HEK293 (cell line): Measurements from ENCODE around the gene TMIGD1.

Experiments
- BCL11A ChIP-seq: fragments of 450-650 bp; formaldehyde crosslinking; IDR thresholded peaks from 2 replicates; pipeline ENCODE4 v1.5.1; 2016; ENCODE audit warnings: low read depth, missing biosample characterization, missing genetic modification characterization
- GLIS2 ChIP-seq: fragments of 450-650 bp; formaldehyde crosslinking; IDR thresholded peaks from 2 replicates; pipeline ENCODE4 v1.5.1; 2016; ENCODE audit warnings: missing biosample characterization, missing genetic modification characterization
- HOXC10 ChIP-seq: sonication (generic); formaldehyde crosslinking; IDR thresholded peaks from 2 replicates; pipeline ENCODE4 v1.8.1; 2023; ENCODE audit warnings: mild to moderate bottlenecking, missing genetic modification reagents
- PRDM4 ChIP-seq: fragments of 450-650 bp; formaldehyde crosslinking; IDR thresholded peaks from 2 replicates; pipeline ENCODE4 v1.5.1; 2017; ENCODE audit warnings: missing biosample characterization, missing genetic modification characterization
- RBAK ChIP-seq: fragments of 450-650 bp; formaldehyde crosslinking; IDR thresholded peaks from 2 replicates; pipeline ENCODE4 v1.5.1; 2016; ENCODE audit warnings: missing biosample characterization, missing genetic modification characterization
- SCRT1 ChIP-seq: fragments of 450-650 bp; formaldehyde crosslinking; IDR thresholded peaks from 2 replicates; pipeline ENCODE4 v1.5.1; 2016; ENCODE audit warnings: missing biosample characterization, missing genetic modification characterization, borderline replicate concordance
- ZBTB11 ChIP-seq: fragments of 450-650 bp; formaldehyde crosslinking; conservative IDR thresholded peaks from 2 replicates; pipeline ENCODE4 v1.5.1; 2016; ENCODE audit warnings: low read depth, missing biosample characterization, missing genetic modification characterization
- ZBTB17 ChIP-seq: fragments of 450-650 bp; formaldehyde crosslinking; IDR thresholded peaks from 2 replicates; pipeline ENCODE4 v1.5.1; 2016; ENCODE audit warnings: missing biosample characterization, missing genetic modification characterization
- ZBTB48 ChIP-seq: fragments of 450-650 bp; formaldehyde crosslinking; IDR thresholded peaks from 2 replicates; pipeline ENCODE4 v1.5.1; 2016; ENCODE audit warnings: missing biosample characterization, missing genetic modification characterization
- ZFHX2 ChIP-seq: fragments of 450-650 bp; formaldehyde crosslinking; conservative IDR thresholded peaks from 2 replicates; pipeline ENCODE4 v1.5.1; 2016; ENCODE audit warnings: missing biosample characterization, missing genetic modification characterization
- ZFP37 ChIP-seq: fragments of 450-650 bp; formaldehyde crosslinking; IDR thresholded peaks from 2 replicates; pipeline ENCODE4 v1.5.1; 2016; ENCODE audit warnings: missing biosample characterization, missing genetic modification characterization
- ZNF10 ChIP-seq: fragments of 450-650 bp; formaldehyde crosslinking; IDR thresholded peaks from 2 replicates; pipeline ENCODE4 v1.5.1; 2017; ENCODE audit warnings: missing biosample characterization, missing genetic modification characterization
- ZNF223 ChIP-seq: fragments of 450-650 bp; formaldehyde crosslinking; IDR thresholded peaks from 2 replicates; pipeline ENCODE4 v1.5.1; 2016; ENCODE audit warnings: missing biosample characterization, missing genetic modification characterization
- ZNF24 ChIP-seq: fragments of 450-650 bp; formaldehyde crosslinking; IDR thresholded peaks from 2 replicates; pipeline ENCODE4 v1.5.1; 2016; ENCODE audit warnings: missing biosample characterization, missing genetic modification characterization
- ZNF335 ChIP-seq: fragments of 450-650 bp; formaldehyde crosslinking; conservative IDR thresholded peaks from 2 replicates; pipeline ENCODE4 v1.5.1; 2016; ENCODE audit warnings: missing biosample characterization, missing genetic modification characterization
- ZNF350 ChIP-seq: fragments of 450-650 bp; formaldehyde crosslinking; IDR thresholded peaks from 2 replicates; pipeline ENCODE4 v1.5.0; 2017; ENCODE audit warnings: missing biosample characterization, mild to moderate bottlenecking, missing genetic modification characterization
- ZNF354C ChIP-seq: fragments of 450-650 bp; formaldehyde crosslinking; IDR thresholded peaks from 2 replicates; pipeline ENCODE4 v1.5.1; 2016; ENCODE audit warnings: missing biosample characterization, missing genetic modification characterization, low read depth, borderline replicate concordance
- ZNF510 ChIP-seq: fragments of 450-650 bp; formaldehyde crosslinking; IDR thresholded peaks from 2 replicates; pipeline ENCODE4 v1.5.1; 2018; ENCODE audit warnings: mild to moderate bottlenecking, missing genetic modification characterization, missing biosample characterization; ENCODE audit not compliant: insufficient replicate concordance
- ZNF518A ChIP-seq: fragments of 450-650 bp; formaldehyde crosslinking; conservative IDR thresholded peaks from 2 replicates; pipeline ENCODE4 v1.5.1; 2016; ENCODE audit warnings: low read depth, missing biosample characterization, missing genetic modification characterization
- ZNF548 ChIP-seq: fragments of 450-650 bp; formaldehyde crosslinking; IDR thresholded peaks from 2 replicates; pipeline ENCODE4 v1.5.1; 2016; ENCODE audit warnings: missing biosample characterization, missing genetic modification characterization
- ZNF580 ChIP-seq: fragments of 450-650 bp; formaldehyde crosslinking; IDR thresholded peaks from 2 replicates; pipeline ENCODE4 v1.5.1; 2016; ENCODE audit warnings: missing biosample characterization, missing genetic modification characterization
- TF ChIP-seq, protein P1 (sequence below): fragments of 450-650 bp; formaldehyde crosslinking; IDR thresholded peaks from 2 replicates; pipeline ENCODE4 v1.5.1; 2016; ENCODE audit warnings: missing biosample characterization, missing genetic modification characterization
- TF ChIP-seq, protein P2 (sequence below): fragments of 450-650 bp; formaldehyde crosslinking; IDR thresholded peaks from 2 replicates; pipeline ENCODE4 v1.5.1; 2016; ENCODE audit warnings: missing biosample characterization, missing genetic modification characterization
- TF ChIP-seq, protein P3 (sequence below): fragments of 450-650 bp; formaldehyde crosslinking; IDR thresholded peaks from 2 replicates; pipeline ENCODE4 v1.5.1; 2016; ENCODE audit warnings: missing biosample characterization, missing genetic modification characterization

TMIGD1 gene

GRCh38 chr17:30291543-30292285, 42.1 kb downstream of the TMIGD1 start, which contains the start of gene BLMH (continued):
- TF ChIP-seq ZNF24 (tag by site-specific recombination) (no peak), ZNF548 (no peak), HOXC10 (CRISPR knock-in tag) (no peak), ZFP37 (tag by site-specific recombination) (no peak), ZFHX2 (tag by site-specific recombination) (peak; percentile 68; the same call in 1 of the 2 replicates), ZNF350 (tag by site-specific recombination) (no peak), ZNF510 (tag by site-specific recombination) (no peak), ZNF518A (tag by site-specific recombination) (no peak), ZNF580 (tag by site-specific recombination) (no peak), RBAK (no peak), ZBTB48 (tag by site-specific recombination) (0 out of 2 replicates have a peak, but pooled peaks have one; percentile 18), PRDM4 (tag by site-specific recombination) (no peak), ZNF223 (no peak), BCL11A (no peak), ZNF335 (tag by site-specific recombination) (peak; percentile 85), ZNF354C (tag by site-specific recombination) (no peak), ZBTB17 (tag by site-specific recombination) (0 out of 2 replicates have a peak, but pooled peaks have one; percentile 26), ZBTB11 (peak; percentile 61), ZNF10 (tag by site-specific recombination) (no peak), SCRT1 (no peak), GLIS2 (tag by site-specific recombination) (peak; percentile 71)
- TF ChIP-seq, protein P1, sequence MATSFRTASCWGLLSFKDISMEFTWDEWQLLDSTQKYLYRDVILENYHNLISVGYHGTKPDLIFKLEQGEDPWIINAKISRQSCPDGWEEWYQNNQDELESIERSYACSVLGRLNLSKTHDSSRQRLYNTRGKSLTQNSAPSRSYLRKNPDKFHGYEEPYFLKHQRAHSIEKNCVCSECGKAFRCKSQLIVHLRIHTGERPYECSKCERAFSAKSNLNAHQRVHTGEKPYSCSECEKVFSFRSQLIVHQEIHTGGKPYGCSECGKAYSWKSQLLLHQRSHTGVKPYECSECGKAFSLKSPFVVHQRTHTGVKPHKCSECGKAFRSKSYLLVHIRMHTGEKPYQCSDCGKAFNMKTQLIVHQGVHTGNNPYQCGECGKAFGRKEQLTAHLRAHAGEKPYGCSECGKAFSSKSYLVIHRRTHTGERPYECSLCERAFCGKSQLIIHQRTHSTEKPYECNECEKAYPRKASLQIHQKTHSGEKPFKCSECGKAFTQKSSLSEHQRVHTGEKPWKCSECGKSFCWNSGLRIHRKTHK, result no peak
- TF ChIP-seq, protein P2, sequence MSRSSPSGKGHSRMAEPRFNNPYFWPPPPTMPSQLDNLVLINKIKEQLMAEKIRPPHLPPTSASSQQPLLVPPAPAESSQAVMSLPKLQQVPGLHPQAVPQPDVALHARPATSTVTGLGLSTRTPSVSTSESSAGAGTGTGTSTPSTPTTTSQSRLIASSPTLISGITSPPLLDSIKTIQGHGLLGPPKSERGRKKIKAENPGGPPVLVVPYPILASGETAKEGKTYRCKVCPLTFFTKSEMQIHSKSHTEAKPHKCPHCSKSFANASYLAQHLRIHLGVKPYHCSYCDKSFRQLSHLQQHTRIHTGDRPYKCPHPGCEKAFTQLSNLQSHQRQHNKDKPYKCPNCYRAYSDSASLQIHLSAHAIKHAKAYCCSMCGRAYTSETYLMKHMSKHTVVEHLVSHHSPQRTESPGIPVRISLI (tag by site-specific recombination), result no peak
- TF ChIP-seq, protein P3, sequence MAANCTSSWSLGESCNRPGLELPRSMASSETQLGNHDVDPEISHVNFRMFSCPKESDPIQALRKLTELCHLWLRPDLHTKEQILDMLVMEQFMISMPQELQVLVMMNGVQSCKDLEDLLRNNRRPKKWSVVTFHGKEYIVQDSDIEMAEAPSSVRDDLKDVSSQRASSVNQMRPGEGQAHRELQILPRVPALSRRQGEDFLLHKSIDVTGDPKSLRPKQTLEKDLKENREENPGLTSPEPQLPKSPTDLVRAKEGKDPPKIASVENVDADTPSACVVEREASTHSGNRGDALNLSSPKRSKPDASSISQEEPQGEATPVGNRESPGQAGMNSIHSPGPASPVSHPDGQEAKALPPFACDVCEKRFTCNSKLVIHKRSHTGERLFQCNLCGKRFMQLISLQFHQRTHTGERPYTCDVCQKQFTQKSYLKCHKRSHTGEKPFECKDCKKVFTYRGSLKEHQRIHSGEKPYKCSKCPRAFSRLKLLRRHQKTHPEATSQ (tag by site-specific recombination), result no peak
